Activated CD4-positive, alpha-beta T cell treated with anti-CD3 and anti-CD28 coated beads, Interleukin-2, amount 50 U/mL, for 4 hours (primary cell): Measurements from ENCODE around the gene C2orf92.

Experiments used
- DNase-seq, 2 experiments: peaks; one replicate each; pipeline ENCODE4 v3.0.0-alpha.2; 2020

C2orf92 gene

DNA sequence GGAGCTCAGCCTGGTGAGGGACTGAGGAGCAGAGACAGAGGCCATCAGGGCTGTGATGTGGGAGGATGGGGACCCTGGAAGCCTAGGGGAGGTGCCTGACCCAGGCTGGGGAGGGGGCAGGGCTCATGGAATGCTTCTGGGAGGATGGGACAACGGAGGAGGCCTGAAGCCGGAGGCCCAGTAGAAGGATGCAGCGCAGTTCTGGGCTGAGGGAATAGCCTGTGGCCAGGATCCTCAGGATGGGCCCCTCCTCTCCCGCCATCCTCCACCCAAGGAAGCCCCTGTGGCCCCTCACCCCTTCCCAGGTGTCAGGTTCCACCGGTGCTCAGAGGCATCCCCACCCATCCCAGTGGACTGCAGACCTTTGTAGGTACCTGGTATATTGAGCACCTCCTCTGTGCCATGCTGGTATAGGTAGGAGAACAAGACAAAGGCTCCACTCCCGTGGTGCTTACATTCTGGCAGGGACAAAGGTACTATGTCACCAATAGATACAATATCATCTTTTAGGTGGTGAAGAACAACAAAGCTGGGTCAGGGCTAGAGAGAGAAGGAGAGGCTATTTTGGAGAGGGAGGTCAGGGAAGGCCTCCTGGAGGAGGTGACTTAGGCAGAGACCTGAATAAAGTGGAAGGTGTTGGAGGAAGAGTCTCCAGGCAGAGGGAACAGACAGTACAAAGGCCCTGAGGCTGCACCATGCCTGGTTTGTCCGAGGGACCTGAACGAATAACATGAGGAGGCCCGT is 46.6 kb downstream of the C2orf92 start:
- DNase-seq, result no peak

DNA sequence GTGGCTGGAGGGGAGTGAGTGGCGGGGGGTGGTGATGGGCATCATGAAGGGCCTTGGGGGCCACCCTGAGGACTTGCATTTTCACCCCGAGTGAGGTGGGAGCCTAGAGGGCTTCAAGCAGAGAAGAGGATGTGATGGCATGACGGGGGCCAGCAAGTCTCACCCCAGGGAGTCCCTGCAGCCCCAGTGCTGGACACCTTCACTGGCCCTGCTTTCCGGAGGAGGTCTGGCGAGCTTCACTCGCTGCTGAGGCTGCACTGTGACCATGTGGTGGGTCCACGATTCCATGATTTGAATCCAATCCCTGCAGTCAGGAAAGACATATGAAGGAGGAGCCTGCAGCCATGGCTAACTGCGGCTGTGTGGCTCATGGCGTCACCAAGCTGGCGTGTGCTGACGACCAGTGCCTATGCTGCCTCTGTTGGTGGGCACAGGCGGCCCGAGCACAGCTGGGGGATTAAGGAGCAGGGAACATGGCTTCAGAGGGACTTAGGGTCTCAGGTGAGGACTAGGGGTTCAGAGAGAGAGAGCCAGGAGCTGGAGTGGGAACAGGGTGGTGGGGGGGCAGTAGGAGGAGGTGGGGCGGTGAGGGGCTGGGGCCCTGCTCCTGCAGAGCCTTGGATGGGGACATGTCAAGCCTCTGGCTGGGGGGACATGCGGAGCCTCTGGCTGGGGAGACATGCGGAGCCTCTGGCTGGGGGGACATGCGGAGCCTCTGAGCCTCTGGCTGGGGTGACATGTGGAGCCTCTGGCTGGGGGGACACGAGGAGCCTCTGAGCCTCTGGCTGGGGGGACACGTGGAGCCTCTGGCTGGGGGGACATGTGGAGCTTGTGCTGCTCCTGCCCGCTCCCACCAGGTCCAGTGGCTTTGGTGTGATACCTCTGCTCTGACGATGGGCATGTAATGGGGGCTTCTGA is 47.4 kb downstream of the C2orf92 start:
- DNase-seq, result no peak

- no peak for DNase-seq
These were observed 48.1 kb downstream of the C2orf92 start for GRCh38 chr2:97717613-97717995.

DNA sequence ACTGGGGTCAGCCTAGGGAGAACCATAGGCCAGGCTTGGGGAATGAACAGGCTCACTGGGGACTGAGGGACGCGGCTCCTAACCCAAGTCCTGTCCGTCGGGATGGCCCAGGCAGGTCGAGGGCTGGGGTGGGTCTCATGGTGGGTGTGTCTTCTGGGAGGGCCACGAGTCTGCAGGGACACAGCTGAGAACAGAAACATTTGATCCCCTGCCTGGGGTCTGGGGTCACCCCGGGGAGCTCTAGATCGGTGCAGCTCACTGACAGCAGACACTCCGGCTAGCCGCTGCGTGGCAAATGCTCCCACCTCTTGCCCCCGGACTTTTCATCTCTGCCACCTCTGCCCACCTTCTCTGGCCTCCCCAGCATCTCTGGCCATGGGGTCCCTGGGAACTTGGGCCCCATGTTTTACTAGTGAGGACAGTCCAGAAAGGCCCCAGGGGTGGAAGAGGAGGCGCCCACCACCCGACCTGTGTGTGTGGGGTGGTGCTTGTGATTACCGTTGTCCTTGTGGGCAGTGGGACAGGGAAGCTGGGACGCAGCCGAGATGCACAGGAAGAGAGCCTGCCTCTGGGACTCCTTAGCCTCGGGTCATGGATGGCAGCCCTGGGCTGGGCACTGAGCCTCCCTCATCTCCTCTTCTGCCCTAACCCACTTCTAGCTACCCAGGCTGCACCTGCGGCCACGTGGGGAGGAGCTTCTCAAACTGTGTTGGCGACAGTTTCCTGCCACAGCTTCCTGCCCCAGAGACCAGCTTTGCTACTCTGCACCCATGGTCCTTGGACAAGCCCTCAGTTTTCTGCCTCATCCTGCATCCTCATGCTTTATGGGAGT is 48.8 kb downstream of the C2orf92 start:
- DNase-seq, result peak; percentile 58

DNA sequence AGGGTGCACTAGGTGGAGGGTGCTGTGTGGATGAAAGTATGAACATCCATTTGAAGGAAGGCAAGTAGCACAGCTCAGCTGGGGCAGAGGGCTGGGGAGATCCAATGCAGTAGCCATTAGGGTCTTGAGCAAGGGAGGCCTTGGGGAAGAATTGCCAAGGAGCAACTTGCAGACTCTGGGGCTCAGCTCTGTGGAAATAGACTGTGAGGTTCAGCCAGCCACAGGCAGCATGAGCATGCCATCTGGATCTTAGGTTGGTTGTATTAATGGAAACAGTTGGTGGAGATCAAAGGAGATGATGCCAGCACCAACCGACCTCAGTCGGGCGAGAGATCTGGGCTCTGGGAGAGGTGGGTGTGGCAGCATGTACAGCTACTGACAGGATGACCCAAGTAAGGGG is 49.4 kb downstream of the C2orf92 start:
- DNase-seq, result peak in 1 of 2 experiments; percentile 24

DNA sequence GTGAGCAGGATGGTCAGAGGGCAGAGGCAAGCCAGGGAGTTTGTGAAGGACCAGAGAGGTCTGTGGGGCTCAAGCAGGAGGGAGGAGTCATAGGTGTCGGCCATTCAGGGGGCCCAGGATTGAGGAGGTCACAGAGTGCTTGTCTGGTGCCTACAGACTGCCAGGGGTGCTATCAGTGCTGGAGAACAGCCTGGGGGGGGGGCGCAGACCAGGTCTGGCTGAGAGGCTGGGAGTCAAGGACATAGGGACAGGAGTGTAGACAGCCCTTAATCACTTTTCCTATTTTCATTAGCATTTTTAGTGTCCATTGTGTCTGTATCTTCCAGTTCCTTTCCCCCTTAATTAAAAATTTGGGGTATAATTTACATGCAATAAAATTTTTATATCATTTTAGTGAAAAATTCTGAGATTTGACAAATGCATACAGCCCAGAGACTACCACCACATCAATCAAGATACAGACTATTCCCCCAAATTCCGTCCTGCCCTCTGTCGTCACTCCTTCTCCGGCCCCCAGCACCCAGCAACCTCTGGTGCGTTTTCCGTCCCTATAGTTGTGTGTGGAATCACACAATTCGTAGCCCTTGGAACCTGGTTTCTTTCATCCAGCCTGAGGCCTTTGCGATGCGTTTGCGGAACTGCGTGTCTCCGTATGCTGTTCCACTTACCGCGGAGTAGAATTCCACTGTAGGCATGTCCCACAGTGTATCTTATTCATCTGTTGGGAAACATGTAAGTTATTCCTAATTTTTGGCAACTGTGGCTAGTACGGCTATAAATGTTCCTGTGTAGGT is 50.0 kb downstream of the C2orf92 start:
- DNase-seq, result no peak

- no peak for DNase-seq
These were observed 51.2 kb downstream of the C2orf92 start for GRCh38 chr2:97720746-97721145.

DNA sequence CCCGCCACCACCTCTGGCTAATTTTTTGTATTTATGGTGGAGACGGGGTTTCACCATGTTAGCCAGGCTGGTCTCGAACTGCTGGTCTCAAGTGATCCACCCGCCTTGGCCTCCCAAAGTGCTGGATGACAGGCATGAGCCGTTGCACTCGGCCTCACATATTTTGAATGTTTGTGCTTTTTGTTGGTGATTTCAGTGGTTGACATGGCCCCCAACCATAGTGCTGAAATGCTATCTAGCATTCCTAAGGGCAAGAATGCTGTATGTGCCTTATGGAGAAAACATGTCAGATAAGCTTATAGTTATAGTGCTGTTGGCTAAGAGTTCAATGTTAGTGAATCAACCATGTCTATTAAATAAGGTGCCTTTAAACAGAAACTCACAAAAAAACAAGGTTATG is 52.7 kb downstream of the C2orf92 start:
- DNase-seq, result no peak

GRCh38 chr2:97723156-97724072 is 53.9 kb downstream of the C2orf92 start:
- no peak for DNase-seq

DNA sequence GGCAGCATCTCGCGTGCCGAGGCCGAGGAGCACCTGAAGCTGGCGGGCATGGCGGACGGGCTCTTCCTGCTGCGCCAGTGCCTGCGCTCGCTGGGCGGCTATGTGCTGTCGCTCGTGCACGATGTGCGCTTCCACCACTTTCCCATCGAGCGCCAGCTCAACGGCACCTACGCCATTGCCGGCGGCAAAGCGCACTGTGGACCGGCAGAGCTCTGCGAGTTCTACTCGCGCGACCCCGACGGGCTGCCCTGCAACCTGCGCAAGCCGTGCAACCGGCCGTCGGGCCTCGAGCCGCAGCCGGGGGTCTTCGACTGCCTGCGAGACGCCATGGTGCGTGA is 54.5 kb downstream of the C2orf92 start:
- no peak for DNase-seq

GRCh38 chr2:97724501-97724900 is 55.0 kb downstream of the C2orf92 start:
- no peak for DNase-seq

GRCh38 chr2:97724946-97725688 is 55.6 kb downstream of the C2orf92 start:
- DNase-seq, result no peak

DNA sequence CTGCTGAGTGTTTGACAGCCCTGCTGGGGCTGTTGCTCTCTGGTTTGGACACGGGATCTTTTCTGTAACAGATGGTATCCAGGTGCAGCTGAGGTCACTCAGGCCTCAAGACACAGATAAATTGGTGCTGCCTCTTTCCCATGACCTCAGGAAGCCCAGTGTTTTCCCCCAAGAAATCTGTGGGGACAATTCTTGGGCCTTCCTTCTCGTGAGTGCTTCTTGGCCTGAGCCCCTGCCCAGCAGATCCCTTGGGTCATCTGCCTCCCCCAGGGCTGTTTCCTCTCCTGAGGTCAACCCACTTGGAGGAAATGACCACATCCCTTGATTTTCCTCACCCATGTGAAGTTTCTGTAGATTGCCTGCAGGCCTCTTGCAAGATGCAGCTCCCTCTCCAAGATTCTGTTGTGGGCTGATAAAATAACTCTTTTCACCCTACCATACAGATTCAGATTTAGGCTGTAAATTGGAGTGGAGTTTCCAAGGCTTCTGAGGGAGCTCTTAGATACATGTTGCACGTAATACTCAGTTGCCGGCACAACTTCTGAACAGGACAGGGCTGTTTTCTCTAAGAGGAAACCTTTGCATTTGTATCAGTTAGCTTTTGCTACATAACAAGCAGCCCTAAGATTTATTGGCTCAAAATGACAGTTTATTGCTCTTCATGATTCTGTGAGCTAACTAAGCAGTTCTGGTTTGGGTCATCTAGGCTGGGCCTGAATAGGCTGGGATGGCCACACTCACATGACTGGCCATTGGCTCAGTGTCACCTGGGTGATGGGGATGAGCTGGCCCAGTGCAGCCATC is 57.0 kb downstream of the C2orf92 start:
- no peak for DNase-seq

- no peak for DNase-seq
These were observed 57.8 kb downstream of the C2orf92 start for GRCh38 chr2:97727296-97727695.

GRCh38 chr2:97728091-97728731 is 58.7 kb downstream of the C2orf92 start:
- no peak for DNase-seq

DNA sequence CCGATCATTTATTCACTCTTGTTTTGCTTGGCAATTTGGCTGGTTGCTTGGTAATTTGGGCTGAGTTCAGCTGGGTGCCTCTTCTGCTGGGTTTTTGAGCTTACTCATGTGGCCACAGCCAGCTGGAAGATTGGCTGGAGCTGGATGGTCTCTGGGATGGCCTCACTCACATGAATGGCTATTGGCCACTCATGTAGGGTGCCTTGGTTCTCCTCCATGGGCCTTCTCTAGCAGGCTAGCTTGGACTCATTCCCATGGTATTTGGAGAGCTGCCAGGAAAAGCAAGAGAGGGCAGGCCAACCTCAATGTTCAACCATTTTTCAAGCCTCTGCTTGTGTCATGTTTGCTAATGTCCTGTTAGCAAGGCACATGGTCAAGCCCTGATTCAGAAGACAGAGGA is 60.7 kb downstream of the C2orf92 start:
- no peak for DNase-seq

- DNase-seq, result no peak
These were observed 61.9 kb downstream of the C2orf92 start for GRCh38 chr2:97731274-97732020.
